ENCODE measurements around the gene ZNF608.

The ZNF608 gene

GRCh38 chr5:124754206-124754927 is 7.9 kb upstream of the ZNF608 start:
- peak; percentile 9 for DNase-seq

GRCh38 chr5:124752854-124753720 is 6.6 kb upstream of the ZNF608 start:
- no peak for DNase-seq

- no peak for DNase-seq
These were observed 4.6 kb upstream of the ZNF608 start for GRCh38 chr5:124751031-124751430.

GRCh38 chr5:124748687-124749594 is 2.5 kb upstream of the ZNF608 start:
- DNase-seq, result peak; percentile 93

GRCh38 chr5:124747791-124748686 is 1.6 kb upstream of the ZNF608 start:
- DNase-seq, result peak; percentile 55

- peak; percentile 94 for DNase-seq
These were observed 714 bp upstream of the ZNF608 start for GRCh38 chr5:124746916-124747790.

GRCh38 chr5:124745007-124745927 is 1.2 kb downstream of the ZNF608 start:
- DNase-seq, result no peak

GRCh38 chr5:124744170-124744971 is 2.1 kb downstream of the ZNF608 start:
- no peak for DNase-seq

- DNase-seq, result no peak
These were observed 2.8 kb downstream of the ZNF608 start for GRCh38 chr5:124743602-124744169.

GRCh38 chr5:124742983-124743601 is 3.3 kb downstream of the ZNF608 start:
- DNase-seq, result no peak

GRCh38 chr5:124742521-124742920 is 3.9 kb downstream of the ZNF608 start:
- no peak for DNase-seq

- DNase-seq, result no peak
These were observed 4.5 kb downstream of the ZNF608 start for GRCh38 chr5:124741711-124742496.

GRCh38 chr5:124740991-124741583 is 5.4 kb downstream of the ZNF608 start:
- DNase-seq, result no peak

- DNase-seq, result no peak
These were observed 6.4 kb downstream of the ZNF608 start for GRCh38 chr5:124740071-124740470.

GRCh38 chr5:124739634-124740025 is 6.8 kb downstream of the ZNF608 start:
- peak; percentile 49 for DNase-seq

GRCh38 chr5:124738681-124739633 is 7.5 kb downstream of the ZNF608 start:
- no peak for DNase-seq
